ENCODE data around the gene DZANK1.

DZANK1 gene

DNA sequence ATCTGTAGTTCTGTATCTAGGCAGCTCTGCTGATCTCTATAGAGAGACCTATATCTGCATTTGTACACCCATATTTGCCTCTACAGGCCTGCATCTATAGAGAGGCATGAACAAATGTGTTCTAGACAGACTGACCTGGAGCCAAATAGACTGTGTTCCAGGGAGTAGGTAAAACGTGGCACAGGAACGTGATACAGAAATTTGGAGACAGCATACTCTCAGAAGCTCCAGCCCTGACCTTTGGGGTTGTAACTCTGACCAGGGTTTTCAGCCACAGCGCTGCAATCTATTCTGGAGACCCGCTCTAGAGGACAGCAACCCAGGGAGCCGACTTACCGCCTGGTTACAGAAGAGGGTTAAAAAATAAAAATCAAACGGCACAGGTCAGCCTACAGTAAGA, 29.2 kb upstream of the DZANK1 start:
- peak overlapping the region; percentile 75 for H3K4me3 ChIP-seq (ENCODE audit: low read depth, low read length)
- DNase-seq (ENCODE audit: low read depth) = no peak
- TF ChIP-seq, protein P1, sequence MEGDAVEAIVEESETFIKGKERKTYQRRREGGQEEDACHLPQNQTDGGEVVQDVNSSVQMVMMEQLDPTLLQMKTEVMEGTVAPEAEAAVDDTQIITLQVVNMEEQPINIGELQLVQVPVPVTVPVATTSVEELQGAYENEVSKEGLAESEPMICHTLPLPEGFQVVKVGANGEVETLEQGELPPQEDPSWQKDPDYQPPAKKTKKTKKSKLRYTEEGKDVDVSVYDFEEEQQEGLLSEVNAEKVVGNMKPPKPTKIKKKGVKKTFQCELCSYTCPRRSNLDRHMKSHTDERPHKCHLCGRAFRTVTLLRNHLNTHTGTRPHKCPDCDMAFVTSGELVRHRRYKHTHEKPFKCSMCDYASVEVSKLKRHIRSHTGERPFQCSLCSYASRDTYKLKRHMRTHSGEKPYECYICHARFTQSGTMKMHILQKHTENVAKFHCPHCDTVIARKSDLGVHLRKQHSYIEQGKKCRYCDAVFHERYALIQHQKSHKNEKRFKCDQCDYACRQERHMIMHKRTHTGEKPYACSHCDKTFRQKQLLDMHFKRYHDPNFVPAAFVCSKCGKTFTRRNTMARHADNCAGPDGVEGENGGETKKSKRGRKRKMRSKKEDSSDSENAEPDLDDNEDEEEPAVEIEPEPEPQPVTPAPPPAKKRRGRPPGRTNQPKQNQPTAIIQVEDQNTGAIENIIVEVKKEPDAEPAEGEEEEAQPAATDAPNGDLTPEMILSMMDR (IDR thresholded peaks at IDR 0.05; ENCODE audit: low read depth, low read length, missing control alignments) = no peak
- in situ Hi-C loops (cut with HindIII; ENCODE audit: low sequenced_read_pairs) = no loop called here

DNA sequence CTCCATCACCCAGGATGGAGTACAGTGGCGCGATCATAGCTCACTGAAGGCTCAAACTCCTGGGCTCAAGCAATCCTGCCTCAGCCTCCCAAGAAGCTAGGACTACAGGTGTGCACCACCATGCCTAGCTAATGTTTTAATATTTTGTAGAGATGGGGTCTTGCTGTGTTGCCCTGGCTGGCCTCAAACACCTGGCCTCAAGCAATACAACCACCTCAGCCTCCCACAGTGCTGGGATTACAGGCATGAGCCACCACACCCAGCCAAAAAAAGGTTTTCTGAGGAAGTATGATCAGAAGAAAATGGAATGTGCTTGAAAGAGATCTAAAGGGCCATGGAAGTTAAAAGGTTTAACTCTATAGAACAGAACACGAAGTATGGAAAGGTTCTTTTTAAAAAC, 21.5 kb upstream of the DZANK1 start:
- DNase-seq (ENCODE audit: low read depth) = no peak
- TF ChIP-seq, protein P1 (IDR thresholded peaks at IDR 0.05; ENCODE audit: low read depth, low read length, missing control alignments) = no peak
- H3K4me3 ChIP-seq (ENCODE audit: low read depth, low read length) = no peak overlapping the region
- in situ Hi-C loops (cut with HindIII; ENCODE audit: low sequenced_read_pairs) = no loop called here

DNA sequence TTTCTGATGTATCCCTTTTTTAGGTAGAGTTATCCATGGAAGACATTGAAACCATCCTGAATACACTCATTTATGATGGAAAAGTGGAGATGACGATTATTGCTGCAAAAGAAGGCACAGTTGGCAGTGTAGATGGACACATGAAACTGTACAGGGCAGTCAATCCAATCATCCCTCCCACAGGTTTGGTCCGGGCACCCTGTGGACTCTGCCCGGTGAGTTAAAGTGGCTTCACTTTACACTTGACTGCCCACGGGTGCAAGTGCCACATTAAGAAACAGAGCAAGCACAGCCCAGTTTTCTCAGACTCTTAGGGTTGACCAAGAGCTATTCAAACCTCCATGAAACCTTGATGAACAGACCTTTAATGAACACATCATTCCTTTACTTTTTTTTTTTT, 14.8 kb upstream of the DZANK1 start:
- TF ChIP-seq, protein P1 (IDR thresholded peaks at IDR 0.05; ENCODE audit: low read depth, low read length, missing control alignments) = no peak
- in situ Hi-C loops (cut with HindIII; ENCODE audit: low sequenced_read_pairs) = no loop called here
- DNase-seq (ENCODE audit: low read depth) = no peak
- H3K4me3 ChIP-seq (ENCODE audit: low read depth, low read length) = no peak overlapping the region

DNA sequence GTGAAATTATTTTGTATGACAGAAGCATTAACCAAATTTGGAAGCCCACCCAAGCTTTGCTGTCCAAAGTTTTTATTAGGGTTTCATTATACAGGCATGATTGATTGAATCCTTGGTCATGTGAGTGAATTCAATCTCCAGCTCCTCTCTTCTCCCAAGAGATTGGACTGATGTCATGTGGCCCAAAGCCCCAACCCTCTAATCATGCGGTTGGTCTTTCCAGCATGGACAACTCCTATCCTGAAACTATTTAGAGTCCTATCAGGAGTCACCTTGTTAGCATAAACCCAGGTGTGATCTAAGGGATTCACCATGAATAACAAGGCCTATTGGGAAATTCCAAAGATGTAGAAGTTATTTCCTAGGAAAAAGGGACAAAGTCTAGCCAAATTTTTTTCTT, 11.0 kb upstream of the DZANK1 start:
- no peak for DNase-seq (ENCODE audit: low read depth)
- in situ Hi-C loops (cut with HindIII; ENCODE audit: low sequenced_read_pairs) = no loop called here
- TF ChIP-seq, protein P1 (IDR thresholded peaks at IDR 0.05; ENCODE audit: low read depth, low read length, missing control alignments) = no peak
- no peak overlapping the region for H3K4me3 ChIP-seq (ENCODE audit: low read depth, low read length)

DNA sequence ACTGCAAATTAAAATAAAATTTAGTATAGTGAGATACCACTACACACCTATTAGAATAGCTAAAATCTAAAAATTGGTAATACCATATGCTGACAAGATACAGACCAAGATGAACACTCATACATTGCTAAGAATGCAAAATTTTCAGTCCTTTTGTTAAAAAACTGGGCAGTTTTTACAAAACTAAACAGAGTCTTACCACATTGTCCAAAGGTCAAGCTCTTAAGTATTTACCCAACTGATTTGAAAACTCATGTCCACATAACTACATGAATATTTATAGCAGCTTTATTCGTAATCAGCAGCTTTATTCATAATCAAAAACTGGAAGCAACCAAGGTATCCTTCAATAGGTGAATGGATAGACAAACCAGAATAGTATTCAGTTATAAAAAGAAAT, 10.4 kb upstream of the DZANK1 start:
- H3K4me3 ChIP-seq (ENCODE audit: low read depth, low read length) = no peak overlapping the region
- no peak for DNase-seq (ENCODE audit: low read depth)
- in situ Hi-C loops (cut with HindIII; ENCODE audit: low sequenced_read_pairs) = no loop called here
- TF ChIP-seq, protein P1 (IDR thresholded peaks at IDR 0.05; ENCODE audit: low read depth, low read length, missing control alignments) = no peak

DNA sequence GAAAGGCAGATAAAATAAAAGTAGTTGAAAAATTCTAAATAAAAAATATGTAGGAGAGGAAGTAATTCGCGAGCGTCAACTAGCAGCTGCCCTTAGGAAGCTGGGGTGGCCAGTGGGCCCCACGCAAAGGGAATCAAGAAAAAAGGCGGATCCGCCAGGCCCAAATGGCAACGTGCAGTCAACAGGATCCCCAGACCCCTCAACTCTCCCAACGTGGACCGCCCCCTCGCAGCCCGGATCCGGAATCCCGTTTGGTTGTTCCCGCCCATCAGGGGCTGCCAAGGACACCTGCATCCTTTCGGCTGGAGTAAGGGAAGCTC, 296 bp downstream of the DZANK1 start:
- DNase-seq (ENCODE audit: low read depth) = no peak
- peak overlapping the region; percentile 96 for H3K4me3 ChIP-seq (ENCODE audit: low read depth, low read length)
- TF ChIP-seq, protein P1 (IDR thresholded peaks at IDR 0.05; ENCODE audit: low read depth, low read length, missing control alignments) = no peak
- in situ Hi-C loops (cut with HindIII; ENCODE audit: low sequenced_read_pairs) = no loop called here

Measured in astrocyte of the cerebellum (primary cell).